H1 (cell line): ENCODE data around the gene GSKIP.

Experiments used
- ATF2 ChIP-seq: IDR thresholded peaks from 2 replicates; pipeline ENCODE4 v1.6.1; 2012; ENCODE audit warnings: low read length, inconsistent platforms
- ATF3 ChIP-seq: IDR thresholded peaks from 2 replicates; pipeline ENCODE4 v1.6.1; 2011; ENCODE audit warnings: low read depth, mild to moderate bottlenecking, low read length; ENCODE audit not compliant: insufficient read depth
- FOSL1 ChIP-seq: IDR thresholded peaks from 2 replicates; pipeline ENCODE4 v1.6.1; 2011; ENCODE audit warnings: mild to moderate bottlenecking, low read depth, low read length, moderate library complexity; ENCODE audit not compliant: insufficient read depth
- JUN ChIP-seq: IDR thresholded peaks from 2 replicates; pipeline ENCODE4 v1.6.1; 2011; ENCODE audit warnings: low read depth, mild to moderate bottlenecking, improper control_type of control experiment, low read length
- MAX ChIP-seq: IDR thresholded peaks from 2 replicates; pipeline ENCODE4 v1.6.1; 2012; ENCODE audit warnings: inconsistent platforms
- POLR2A ChIP-seq, 2 experiments: IDR thresholded peaks; 1 replicate in 1 of 2; 2 replicates in 1 of 2; pipeline ENCODE4 v1.6.1; 2011; ENCODE audit warnings: low read depth in 2 of 2, low read length in 2 of 2, mild to moderate bottlenecking in 2 of 2; ENCODE audit errors: control extremely low read depth in 1 of 2
- RBBP5 ChIP-seq: IDR thresholded peaks from 2 replicates; pipeline ENCODE4 v1.7.1; 2012; ENCODE audit warnings: low read depth, mild to moderate bottlenecking, inconsistent platforms, low read length, moderate library complexity, borderline replicate concordance

GRCh38 chr14:96391293-96392118 lies 28.2 kb downstream of the GSKIP start:
- TF ChIP-seq POLR2A (IDR thresholded peaks at IDR 0.05; ENCODE audit: control extremely low read depth in 1 of 2, low read depth in 2 of 2, low read length in 2 of 2) (peak; percentile 78 to 79), MAX (peak; percentile 84), ATF3 (no peak), FOSL1 (no peak), JUN (no peak), ATF2 (no peak), RBBP5 (peak; percentile 60; the same call in 1 of the 2 replicates)
